Brain microvascular endothelial cell (primary cell): Measurements from ENCODE around the gene DMAP1.

Source experiments
- DNase-seq: peaks from one replicate; pipeline ENCODE4 v3.0.0-alpha.2; 2020
- H3K27ac ChIP-seq: fragments of 250-450 bp; sonication (Bioruptor Pico); 2 replicates; pipeline ENCODE4 v1.5.1; 2020; ENCODE audit warnings: mild to moderate bottlenecking, moderate library complexity
- H3K27me3 ChIP-seq: fragments of 250-450 bp; sonication (Bioruptor Pico); replicated peaks from 2 replicates; pipeline ENCODE4 v1.5.1; 2020; ENCODE audit warnings: mild to moderate bottlenecking
- H3K36me3 ChIP-seq: fragments of 250-450 bp; sonication (Bioruptor Pico); replicated peaks from 2 replicates; pipeline ENCODE4 v1.5.1; 2020; ENCODE audit warnings: mild to moderate bottlenecking
- H3K4me3 ChIP-seq: 2 replicates; pipeline ENCODE4 v1.5.1; 2011; ENCODE audit warnings: low read depth, mild to moderate bottlenecking, control low read depth, low read length, moderate library complexity
- in situ Hi-C: cut with HindIII; loops from 2 replicates; pipeline ENCODE4 v1.10.0; 2017; ENCODE audit warnings: low sequenced_read_pairs, low pct_ligation_motif_present
- TF ChIP-seq, protein P1 (sequence below): IDR thresholded peaks from 2 replicates; pipeline ENCODE4 v1.5.1; 2011; ENCODE audit warnings: low read depth, mild to moderate bottlenecking, moderate library complexity, low read length, control low read depth, inconsistent platforms; ENCODE audit errors: missing control alignments

Gene DMAP1

DNA sequence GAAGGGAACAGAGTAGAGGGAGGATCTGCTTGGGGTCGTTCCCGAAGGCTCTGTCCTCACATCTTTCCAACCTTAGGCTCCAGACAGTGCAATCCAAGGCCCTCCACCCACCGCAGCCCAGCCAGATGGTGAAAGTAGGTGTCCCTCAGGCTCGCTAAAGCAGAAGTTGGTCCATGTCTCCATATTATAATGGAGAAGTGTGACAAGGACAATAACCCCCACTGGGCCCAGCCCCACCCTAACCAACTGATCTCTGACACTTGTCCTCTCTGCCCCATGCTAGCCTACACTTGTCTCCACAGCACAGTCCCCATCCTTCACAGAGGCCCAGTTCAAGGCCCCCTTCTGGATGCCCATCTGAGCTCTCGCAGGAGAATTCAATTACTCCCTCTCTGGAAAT lies 48.7 kb downstream of the DMAP1 start:
- Histone ChIP-seq H3K27me3 (no peaks in the 10 kb centered on the region), H3K4me3 (no peak overlapping the region), H3K27ac (no peak overlapping the region), H3K36me3 (no peaks in the 10 kb centered on the region)
- in situ Hi-C loops: no loop called here
- TF ChIP-seq, protein P1, sequence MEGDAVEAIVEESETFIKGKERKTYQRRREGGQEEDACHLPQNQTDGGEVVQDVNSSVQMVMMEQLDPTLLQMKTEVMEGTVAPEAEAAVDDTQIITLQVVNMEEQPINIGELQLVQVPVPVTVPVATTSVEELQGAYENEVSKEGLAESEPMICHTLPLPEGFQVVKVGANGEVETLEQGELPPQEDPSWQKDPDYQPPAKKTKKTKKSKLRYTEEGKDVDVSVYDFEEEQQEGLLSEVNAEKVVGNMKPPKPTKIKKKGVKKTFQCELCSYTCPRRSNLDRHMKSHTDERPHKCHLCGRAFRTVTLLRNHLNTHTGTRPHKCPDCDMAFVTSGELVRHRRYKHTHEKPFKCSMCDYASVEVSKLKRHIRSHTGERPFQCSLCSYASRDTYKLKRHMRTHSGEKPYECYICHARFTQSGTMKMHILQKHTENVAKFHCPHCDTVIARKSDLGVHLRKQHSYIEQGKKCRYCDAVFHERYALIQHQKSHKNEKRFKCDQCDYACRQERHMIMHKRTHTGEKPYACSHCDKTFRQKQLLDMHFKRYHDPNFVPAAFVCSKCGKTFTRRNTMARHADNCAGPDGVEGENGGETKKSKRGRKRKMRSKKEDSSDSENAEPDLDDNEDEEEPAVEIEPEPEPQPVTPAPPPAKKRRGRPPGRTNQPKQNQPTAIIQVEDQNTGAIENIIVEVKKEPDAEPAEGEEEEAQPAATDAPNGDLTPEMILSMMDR: no peak
- DNase-seq: no peak

GRCh38 chr1:44262414-44262813 lies 49.1 kb downstream of the DMAP1 start:
- H3K4me3 ChIP-seq: no peak overlapping the region
- DNase-seq: no peak
- in situ Hi-C loops: no loop called here
- no peaks in the 10 kb centered on the region for H3K36me3 ChIP-seq
- no peak overlapping the region for H3K27ac ChIP-seq
- no peaks in the 10 kb centered on the region for H3K27me3 ChIP-seq
- TF ChIP-seq, protein P1: no peak

GRCh38 chr1:44262816-44263567 lies 49.7 kb downstream of the DMAP1 start:
- H3K27ac ChIP-seq: no peak overlapping the region
- in situ Hi-C loops: no loop called here
- DNase-seq: no peak
- no peaks in the 10 kb centered on the region for H3K27me3 ChIP-seq
- TF ChIP-seq, protein P1: no peak
- H3K36me3 ChIP-seq: no peaks in the 10 kb centered on the region
- H3K4me3 ChIP-seq: no peak overlapping the region

DNA sequence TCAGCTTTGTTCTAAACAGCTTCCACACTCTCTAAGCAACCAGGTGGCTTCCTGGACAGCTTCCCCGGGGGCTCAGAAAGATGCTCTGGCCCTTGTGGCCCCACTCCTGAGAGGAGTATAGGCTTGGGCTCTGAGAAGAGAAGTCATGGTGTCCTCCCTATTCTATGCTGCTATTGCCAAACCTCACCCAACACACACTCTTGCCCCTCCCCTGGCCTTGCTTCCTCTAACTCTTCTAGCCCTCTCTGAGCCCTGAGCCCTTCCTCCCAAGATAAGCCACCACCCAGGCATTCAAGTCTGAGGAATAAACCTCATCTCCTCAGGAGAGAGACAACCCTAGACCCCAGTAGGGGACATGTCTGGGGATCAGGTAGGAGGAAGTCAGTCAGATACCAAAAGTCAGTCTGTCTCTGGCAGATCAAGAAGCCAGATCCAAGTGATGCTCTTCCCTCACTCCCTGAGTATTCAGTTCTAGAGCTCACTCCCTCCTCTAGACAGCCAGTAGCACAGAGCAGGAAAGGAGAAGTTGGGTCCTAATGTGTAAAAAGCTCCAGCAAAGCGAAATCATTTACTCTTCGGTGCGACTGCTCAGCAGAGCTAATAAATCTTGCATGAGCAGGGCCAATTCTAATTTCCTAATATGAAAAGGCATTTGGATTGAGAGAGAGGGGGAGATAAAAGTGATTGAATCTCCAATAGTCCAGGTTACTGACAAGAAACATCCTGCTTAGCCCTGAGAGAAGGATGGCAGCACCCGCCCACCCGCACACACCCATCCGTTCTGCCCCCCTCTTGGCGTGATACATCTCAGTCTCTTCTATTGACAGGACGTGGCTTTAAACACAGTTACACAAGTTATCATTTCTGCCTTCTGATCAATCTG lies 50.5 kb downstream of the DMAP1 start:
- H3K4me3 ChIP-seq: no peak overlapping the region
- no peaks in the 10 kb centered on the region for H3K36me3 ChIP-seq
- DNase-seq: no peak
- no peak overlapping the region for H3K27ac ChIP-seq
- TF ChIP-seq, protein P1: no peak
- in situ Hi-C loops: no loop called here
- no peaks in the 10 kb centered on the region for H3K27me3 ChIP-seq

DNA sequence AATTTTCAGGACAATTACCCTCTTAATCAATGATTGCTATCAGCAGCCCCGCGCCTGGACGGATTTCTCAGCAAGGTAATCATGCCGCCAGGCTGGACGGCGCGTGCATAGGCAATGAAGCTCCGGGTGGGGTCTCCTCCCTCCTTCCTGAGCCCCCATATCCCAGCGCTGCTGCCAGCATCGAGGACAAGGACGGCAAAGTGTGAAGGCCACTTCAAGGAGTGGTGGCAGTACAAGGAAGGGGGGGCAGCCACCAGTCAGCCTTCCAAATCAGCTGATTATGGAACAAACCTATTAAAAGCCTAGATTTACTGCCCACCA lies 51.1 kb downstream of the DMAP1 start:
- in situ Hi-C loops: no loop called here
- no peak for DNase-seq
- TF ChIP-seq, protein P1: no peak
- H3K27me3 ChIP-seq: no peaks in the 10 kb centered on the region
- no peak overlapping the region for H3K4me3 ChIP-seq
- no peaks in the 10 kb centered on the region for H3K36me3 ChIP-seq
- H3K27ac ChIP-seq: no peak overlapping the region
